HG03280 (cell line): ENCODE results near the gene B4GALT2.

ENCODE experiments used
- ATAC-seq: cut with Tn5 transposase; IDR thresholded peaks from one replicate; pipeline ENCODE4 v1.9.1; 2021; ENCODE audit warnings: mild to moderate bottlenecking, moderate library complexity; ENCODE audit not compliant: unreplicated experiment

Gene B4GALT2

GRCh38 chr1:44027320-44027719 is 48.3 kb downstream of the B4GALT2 start:
- no peak for ATAC-seq

GRCh38 chr1:44029260-44029910 is 50.4 kb downstream of the B4GALT2 start:
- no peak for ATAC-seq

- peak; percentile 81 for ATAC-seq
Measured at GRCh38 chr1:44029911-44030604, 51.0 kb downstream of the B4GALT2 start.

GRCh38 chr1:44030605-44031251 is 51.7 kb downstream of the B4GALT2 start:
- peak; percentile 24 for ATAC-seq

- ATAC-seq = no peak
Measured at GRCh38 chr1:44031252-44032169, 52.5 kb downstream of the B4GALT2 start, which contains the start of gene SLC6A9. SLC6A9 (minus strand) TSS chr1:44031462; CDS start chr1:44024277, 7,185 bp downstream.

- ATAC-seq = no peak
Measured at GRCh38 chr1:44032170-44032790, 53.3 kb downstream of the B4GALT2 start.

GRCh38 chr1:44033041-44033575 is 54.1 kb downstream of the B4GALT2 start:
- ATAC-seq = no peak

GRCh38 chr1:44033756-44034155 is 54.7 kb downstream of the B4GALT2 start:
- no peak for ATAC-seq

- ATAC-seq = no peak
Measured at GRCh38 chr1:44034423-44034822, 55.4 kb downstream of the B4GALT2 start.

GRCh38 chr1:44034976-44035716 is 56.1 kb downstream of the B4GALT2 start:
- no peak for ATAC-seq

- no peak for ATAC-seq
Measured at GRCh38 chr1:44035726-44036408, 56.9 kb downstream of the B4GALT2 start.

- ATAC-seq = no peak
Measured at GRCh38 chr1:44036409-44037139, 57.6 kb downstream of the B4GALT2 start.

- no peak for ATAC-seq
Measured at GRCh38 chr1:44037154-44037553, 58.1 kb downstream of the B4GALT2 start.

GRCh38 chr1:44038876-44039657 is 60.1 kb downstream of the B4GALT2 start:
- ATAC-seq = no peak

- ATAC-seq = no peak
Measured at GRCh38 chr1:44040418-44040817, 61.4 kb downstream of the B4GALT2 start.
